HCT116 (cell line): ENCODE data around the gene ZBTB7C. TPM values are rescaled to one million over a fixed set of nuclear protein-coding genes. Genes with fewer than 3 reads are reported as not detected.

Experiments
- ATAC-seq: fragments of 200-7000 bp; cut with Tn5 transposase; 2 replicates; pipeline ENCODE4 v1.9.1; 2020; ENCODE audit warnings: mild to moderate bottlenecking, moderate library complexity
- BruUV-seq: library from RNA; stranded (reverse); fragments of 400-500 nt; replicated peaks from 2 replicates; lab custom pipeline; 2021; lab: Mats Ljungman, UMichigan
- CTCF ChIA-PET: fragments of 300-600 bp; sonication (Branson Sonifier 250); formaldehyde crosslinking; loops from one replicate; lab custom pipeline; 2021; ENCODE audit warnings: antibody characterized with exemption; lab: Charles Lee
- POLR2A ChIA-PET: fragments of 300-600, 350-600 bp; sonication (Branson Sonifier 250); formaldehyde crosslinking; loops from one replicate; lab custom pipeline; 2021; ENCODE audit warnings: antibody characterized with exemption; lab: Charles Lee
- RAD21 ChIA-PET, 2 experiments: fragments of 300-600 bp; sonication (Branson Sonifier 250); formaldehyde crosslinking; loops; one replicate each; lab custom pipeline; 2023; ENCODE audit warnings: low total read pairs in 2 of 2; ENCODE audit not compliant: uncharacterized antibody in 2 of 2, unreplicated experiment in 2 of 2, low non-redundant PET in 1 of 2; lab: Charles Lee
- DNase-seq: peaks from one replicate; pipeline ENCODE4 v3.0.0-alpha.2; 2010; ENCODE audit warnings: low read depth, low spot score
- H2AFZ ChIP-seq: fragments of 200-600 bp; shearing (Covaris generic), sonication (generic); 2 replicates; pipeline ENCODE4 v1.6.1; 2017; ENCODE audit warnings: low read depth, mixed run types, mixed read lengths, antibody characterized with exemption, low read length; ENCODE audit not compliant: poor library complexity, severe bottlenecking
- H3K27ac ChIP-seq: 2 replicates; pipeline ENCODE4 v1.5.1; 2012; ENCODE audit warnings: low read depth, low read length
- H3K27me3 ChIP-seq: fragments of 200-600 bp; sonication (generic); 2 replicates; pipeline ENCODE4 v1.6.1; 2016; ENCODE audit warnings: mixed run types, low read length, mixed read lengths; ENCODE audit not compliant: insufficient read depth
- H3K36me3 ChIP-seq, 2 experiments: fragments of 200-500 bp in 1 of 2; fragments of 200-600 bp in 1 of 2; sonication (Bioruptor generic) in 1 of 2; sonication (generic) in 1 of 2; 2 replicates each; pipeline versions ENCODE4 v1.5.1 to v1.6.1; 2014 to 2016; ENCODE audit warnings: low read length in 2 of 2, inconsistent platforms in 1 of 2, mixed read lengths in 1 of 2, mixed run types in 1 of 2; ENCODE audit not compliant: insufficient read depth in 2 of 2, control insufficient read depth in 1 of 2
- H3K4me1 ChIP-seq, 2 experiments: fragments of 200-600 bp in 1 of 2; sonication (generic) in 1 of 2; 2 replicates each; pipeline versions ENCODE4 v1.5.1 to v1.6.1; 2012 to 2017; ENCODE audit warnings: low read length in 2 of 2, inconsistent platforms in 1 of 2, mild to moderate bottlenecking in 1 of 2, mixed read lengths in 1 of 2, mixed run types in 1 of 2, moderate library complexity in 1 of 2; ENCODE audit not compliant: insufficient read depth in 2 of 2, control insufficient read depth in 1 of 2
- H3K4me2 ChIP-seq: fragments of 200-600 bp; sonication (generic); 2 replicates; pipeline ENCODE4 v1.6.1; 2017; ENCODE audit warnings: mixed run types, low read length, mixed read lengths
- H3K4me3 ChIP-seq, 2 experiments: fragments of 200-600 bp in 1 of 2; sonication (generic) in 1 of 2; replicated peaks in 1 of 2; 2 replicates each; pipeline ENCODE4 v1.5.1; 2011 to 2016; ENCODE audit warnings: low read length in 2 of 2, control low read depth in 1 of 2, low read depth in 1 of 2, mild to moderate bottlenecking in 1 of 2, mixed read lengths in 1 of 2, mixed run types in 1 of 2
- H3K79me2 ChIP-seq: fragments of 200-600 bp; sonication (generic); 2 replicates; pipeline ENCODE4 v1.6.1; 2017; ENCODE audit warnings: mild to moderate bottlenecking, mixed run types, low read length, moderate library complexity, mixed read lengths; ENCODE audit not compliant: insufficient read depth
- H3K9ac ChIP-seq: fragments of 200-600 bp; sonication (generic); 2 replicates; pipeline ENCODE4 v1.6.1; 2016; ENCODE audit warnings: low read length, mixed read lengths
- H3K9me2 ChIP-seq: fragments of 200-600 bp; sonication (generic), shearing (Covaris generic); 2 replicates; pipeline ENCODE4 v1.6.1; 2017; ENCODE audit warnings: mixed run types, mild to moderate bottlenecking, moderate library complexity; ENCODE audit not compliant: insufficient read depth
- H3K9me3 ChIP-seq, 2 experiments: fragments of 200-500 bp in 1 of 2; fragments of 200-600 bp in 1 of 2; sonication (Bioruptor generic) in 1 of 2; sonication (generic) in 1 of 2; 2 replicates each; pipeline ENCODE4 v1.6.1; 2014 to 2017; ENCODE audit warnings: low read length in 2 of 2, mixed read lengths in 2 of 2, inconsistent platforms in 1 of 2, low read depth in 1 of 2, mild to moderate bottlenecking in 1 of 2, mixed run types in 1 of 2, moderate library complexity in 1 of 2; ENCODE audit not compliant: control insufficient read depth in 1 of 2, insufficient read depth in 1 of 2
- H4K20me1 ChIP-seq: fragments of 200-600 bp; sonication (generic), shearing (Covaris generic); 2 replicates; pipeline ENCODE4 v1.6.1; 2017; ENCODE audit warnings: mixed run types, mild to moderate bottlenecking, moderate library complexity; ENCODE audit not compliant: insufficient read depth
- CEBPB ChIP-seq: IDR thresholded peaks from 2 replicates; pipeline ENCODE4 v1.6.1; 2012; ENCODE audit warnings: low read depth
- EGR1 ChIP-seq: IDR thresholded peaks from 2 replicates; pipeline ENCODE4 v1.6.1; 2012; ENCODE audit warnings: low read depth
- ELF1 ChIP-seq: IDR thresholded peaks from 2 replicates; pipeline ENCODE4 v1.6.1; 2012; ENCODE audit warnings: low read depth, borderline replicate concordance
- EZH2phosphoT487 ChIP-seq: fragments of 200-600 bp; IDR thresholded peaks from 2 replicates; pipeline ENCODE4 v1.6.1; 2018; ENCODE audit warnings: antibody characterized with exemption, borderline replicate concordance
- FOSL1 ChIP-seq: IDR thresholded peaks from 2 replicates; pipeline ENCODE4 v1.6.1; 2012; ENCODE audit warnings: low read depth
- JUND ChIP-seq: IDR thresholded peaks from 2 replicates; pipeline ENCODE4 v1.6.1; 2012
- RAD21 ChIP-seq: IDR thresholded peaks from 2 replicates; pipeline ENCODE4 v1.6.1; 2012; ENCODE audit warnings: low read depth, mild to moderate bottlenecking
- SIN3A ChIP-seq: IDR thresholded peaks from 2 replicates; pipeline ENCODE4 v1.6.1; 2012; ENCODE audit warnings: low read depth
- SRF ChIP-seq: IDR thresholded peaks from 2 replicates; pipeline ENCODE4 v1.6.1; 2012; ENCODE audit warnings: low read depth
- ZNF274 ChIP-seq: fragments of 200-500 bp; sonication (Bioruptor generic); IDR thresholded peaks from 2 replicates; pipeline ENCODE4 v1.6.1; 2014; ENCODE audit warnings: mild to moderate bottlenecking, low read depth, low read length, inconsistent platforms
- intact Hi-C: fragments of 100-400 bp; cut with micrococcal nuclease; formaldehyde crosslinking; loops from 2 replicates; pipeline ENCODE4 v1.10.0; 2022
- total RNA-seq: library from RNA; stranded (reverse); gene quantifications from one replicate; pipeline ENCODE4 v1.2.1, GENCODE V29; 2021; ENCODE audit not compliant: unreplicated experiment
- TF ChIP-seq, protein P1 (sequence below), 3 experiments: fragments of 200-600 bp in 1 of 3; sonication (generic) in 1 of 3; IDR thresholded peaks in 2 of 3; conservative IDR thresholded peaks in 1 of 3; 2 replicates each; pipeline ENCODE4 v1.5.1; 2012 to 2017; ENCODE audit warnings: low read depth in 2 of 3, low read length in 2 of 3, antibody characterized with exemption in 1 of 3, borderline replicate concordance in 1 of 3, control low read depth in 1 of 3, mild to moderate bottlenecking in 1 of 3, mixed read lengths in 1 of 3, mixed run types in 1 of 3, moderate library complexity in 1 of 3; ENCODE audit not compliant: insufficient read depth in 1 of 3
- TF ChIP-seq, protein P2 (sequence below): IDR thresholded peaks from 2 replicates; pipeline ENCODE4 v1.6.1; 2012
- TF ChIP-seq, protein P3 (sequence below): IDR thresholded peaks from 2 replicates; pipeline ENCODE4 v1.6.1; 2012

Gene ZBTB7C
- total RNA-seq, 1 experiment from 2014 or later: 0.37 TPM

DNA sequence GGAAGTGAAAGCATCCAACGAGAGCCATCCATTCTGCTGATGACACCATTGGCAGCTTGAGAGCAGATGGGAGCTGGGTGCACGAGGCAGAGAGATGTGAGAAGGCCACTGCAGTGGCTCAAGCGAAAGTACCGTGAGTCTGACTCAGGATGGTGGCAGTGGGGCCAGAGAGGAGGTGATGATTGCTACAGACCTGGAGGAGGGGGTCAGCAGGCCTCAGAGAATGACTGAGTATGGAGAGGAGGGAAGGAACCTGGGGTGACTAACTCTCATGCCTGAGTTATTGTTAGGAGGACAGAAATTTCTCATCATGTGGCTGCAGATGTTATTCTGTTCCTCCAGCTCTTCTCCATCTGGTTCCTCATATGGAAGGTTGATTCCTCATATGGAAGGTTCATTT lies 8.8 kb upstream of the ZBTB7C start:
- TF ChIP-seq SIN3A: no peak
- no peak for TF ChIP-seq EZH2phosphoT487
- TF ChIP-seq ELF1: no peak
- TF ChIP-seq SRF: no peak
- TF ChIP-seq RAD21: no peak
- TF ChIP-seq JUND: no peak
- TF ChIP-seq, protein P1, sequence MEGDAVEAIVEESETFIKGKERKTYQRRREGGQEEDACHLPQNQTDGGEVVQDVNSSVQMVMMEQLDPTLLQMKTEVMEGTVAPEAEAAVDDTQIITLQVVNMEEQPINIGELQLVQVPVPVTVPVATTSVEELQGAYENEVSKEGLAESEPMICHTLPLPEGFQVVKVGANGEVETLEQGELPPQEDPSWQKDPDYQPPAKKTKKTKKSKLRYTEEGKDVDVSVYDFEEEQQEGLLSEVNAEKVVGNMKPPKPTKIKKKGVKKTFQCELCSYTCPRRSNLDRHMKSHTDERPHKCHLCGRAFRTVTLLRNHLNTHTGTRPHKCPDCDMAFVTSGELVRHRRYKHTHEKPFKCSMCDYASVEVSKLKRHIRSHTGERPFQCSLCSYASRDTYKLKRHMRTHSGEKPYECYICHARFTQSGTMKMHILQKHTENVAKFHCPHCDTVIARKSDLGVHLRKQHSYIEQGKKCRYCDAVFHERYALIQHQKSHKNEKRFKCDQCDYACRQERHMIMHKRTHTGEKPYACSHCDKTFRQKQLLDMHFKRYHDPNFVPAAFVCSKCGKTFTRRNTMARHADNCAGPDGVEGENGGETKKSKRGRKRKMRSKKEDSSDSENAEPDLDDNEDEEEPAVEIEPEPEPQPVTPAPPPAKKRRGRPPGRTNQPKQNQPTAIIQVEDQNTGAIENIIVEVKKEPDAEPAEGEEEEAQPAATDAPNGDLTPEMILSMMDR (IDR thresholded peaks at IDR 0.05 in 2 of 3, conservative IDR thresholded peaks at IDR 0.05 in 1 of 3; ENCODE audit: borderline replicate concordance in 1 of 3, insufficient read depth in 1 of 3, low read depth in 2 of 3, low read length in 2 of 3): no peak
- TF ChIP-seq EGR1: no peak
- TF ChIP-seq, protein P2, sequence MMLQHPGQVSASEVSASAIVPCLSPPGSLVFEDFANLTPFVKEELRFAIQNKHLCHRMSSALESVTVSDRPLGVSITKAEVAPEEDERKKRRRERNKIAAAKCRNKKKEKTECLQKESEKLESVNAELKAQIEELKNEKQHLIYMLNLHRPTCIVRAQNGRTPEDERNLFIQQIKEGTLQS: no peak
- no peak for TF ChIP-seq ZNF274
- TF ChIP-seq, protein P3, sequence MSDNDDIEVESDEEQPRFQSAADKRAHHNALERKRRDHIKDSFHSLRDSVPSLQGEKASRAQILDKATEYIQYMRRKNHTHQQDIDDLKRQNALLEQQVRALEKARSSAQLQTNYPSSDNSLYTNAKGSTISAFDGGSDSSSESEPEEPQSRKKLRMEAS: no peak
- TF ChIP-seq FOSL1: no peak
- TF ChIP-seq CEBPB: no peak
- Histone ChIP-seq H3K9me2 (no peaks in the 10 kb centered on the region), H3K4me1 (peaks cover 0 to 5% of the 10 kb centered on the region in 2 experiments; a peak in 2 of 4 replicates), H3K79me2 (no peaks in the 10 kb centered on the region), H3K4me3 (no peak overlapping the region), H3K4me2 (no peak overlapping the region), H4K20me1 (no peaks in the 10 kb centered on the region), H3K9me3 (no peaks in the 10 kb centered on the region), H3K36me3 (no peaks in the 10 kb centered on the region), H3K27ac (no peak overlapping the region), H3K9ac (no peak overlapping the region), H3K27me3 (no peaks in the 10 kb centered on the region), H2AFZ (no peak overlapping the region)
- CTCF ChIA-PET: no interaction called here
- BruUV-seq: no TSS peak
- ATAC-seq: no peak
- intact Hi-C loops: loop anchor here (10.0 kb wide), 1 partner anchor 183 kb away; no protein-coding TSS in a partner anchor
- RAD21 ChIA-PET: no interaction called here
- DNase-seq: no peak
- POLR2A ChIA-PET: no interaction called here
